Hepatocyte (in vitro differentiated cells): ENCODE results near the gene CIDEA. TPM values are rescaled to one million over a fixed set of nuclear protein-coding genes. Genes with fewer than 3 reads are reported as not detected.

Source experiments
- DNase-seq: peaks from one replicate; pipeline ENCODE4 v3.0.0-alpha.2; 2016; ENCODE audit warnings: low spot score
- H2AFZ ChIP-seq: fragments of 200-600 bp; sonication (generic); 2 replicates; pipeline ENCODE4 v1.6.0; 2016; ENCODE audit warnings: antibody characterized with exemption, mild to moderate bottlenecking
- H3K27ac ChIP-seq: fragments of 200-600 bp; sonication (generic); 2 replicates; pipeline ENCODE4 v1.5.1; 2016; ENCODE audit warnings: mild to moderate bottlenecking
- H3K27me3 ChIP-seq: fragments of 200-600 bp; sonication (generic); 2 replicates; pipeline ENCODE4 v1.6.1; 2016
- H3K36me3 ChIP-seq: fragments of 200-600 bp; sonication (generic); replicated peaks from 2 replicates; pipeline ENCODE4 v1.5.1; 2016; ENCODE audit warnings: low read depth; ENCODE audit not compliant: insufficient read depth
- H3K4me1 ChIP-seq: fragments of 200-600 bp; sonication (generic); 2 replicates; pipeline ENCODE4 v1.5.1; 2016; ENCODE audit warnings: mild to moderate bottlenecking, moderate library complexity; ENCODE audit not compliant: insufficient read depth
- H3K4me2 ChIP-seq: fragments of 200-600 bp; sonication (generic); 2 replicates; pipeline ENCODE4 v1.6.0; 2016
- H3K4me3 ChIP-seq: fragments of 200-600 bp; sonication (generic); 2 replicates; pipeline ENCODE4 v1.5.1; 2016; ENCODE audit warnings: mild to moderate bottlenecking
- H3K79me2 ChIP-seq: fragments of 200-600 bp; sonication (generic); 2 replicates; pipeline ENCODE4 v1.6.0; 2017; ENCODE audit warnings: mild to moderate bottlenecking
- H3K9me2 ChIP-seq: fragments of 200-600 bp; sonication (generic); replicated peaks from 2 replicates; pipeline ENCODE4 v1.6.0; 2017; ENCODE audit warnings: mild to moderate bottlenecking; ENCODE audit not compliant: insufficient read depth
- H3K9me3 ChIP-seq: fragments of 200-600 bp; sonication (generic); 2 replicates; pipeline ENCODE4 v1.5.1; 2016; ENCODE audit warnings: low read depth, mild to moderate bottlenecking
- H4K20me1 ChIP-seq: fragments of 200-600 bp; sonication (generic); 2 replicates; pipeline ENCODE4 v1.6.0; 2016; ENCODE audit warnings: mild to moderate bottlenecking; ENCODE audit not compliant: insufficient read depth, poor library complexity, severe bottlenecking
- CTCF ChIP-seq: fragments of 200-600 bp; sonication (generic); IDR thresholded peaks from 2 replicates; pipeline ENCODE4 v1.5.1; 2016; ENCODE audit warnings: antibody characterized with exemption, mild to moderate bottlenecking; ENCODE audit not compliant: poor library complexity
- EZH2 ChIP-seq: fragments of 200-600 bp; sonication (generic); IDR thresholded peaks from 2 replicates; pipeline ENCODE4 v1.6.1; 2016; ENCODE audit warnings: antibody characterized with exemption, mild to moderate bottlenecking, borderline replicate concordance
- EZH2phosphoT487 ChIP-seq: fragments of 200-600 bp; sonication (generic); IDR thresholded peaks from one replicate; pipeline ENCODE4 v1.6.1; 2018; ENCODE audit warnings: antibody characterized with exemption, mild to moderate bottlenecking, low read depth, moderate library complexity; ENCODE audit not compliant: unreplicated experiment, severe bottlenecking
- WGBS: methylation state at CpG from one replicate; pipeline ENCODE4 v1.1.6; 2016; ENCODE audit warnings: low lambda C conversion rate; ENCODE audit errors: missing lambda C conversion rate; 5-methylcytosine and 5-hydroxymethylcytosine counted together
- polyA plus RNA-seq: library from polyadenylated mRNA; unstranded; fragments of >200 nt; fragmentation: Nextera tagmentation; extraction: Ambion mirVana; gene quantifications from 2 replicates; pipeline ENCODE4 v1.2.1, GENCODE V29; 2016
- total RNA-seq: library from RNA; depleted of rRNA; stranded (reverse); fragments of >200 nt; gene quantifications from 2 replicates; pipeline ENCODE4 v1.2.3, GENCODE V29; 2014

The CIDEA gene
- total and polyA plus RNA-seq, 2 experiments from 2014 or later = not detected

- no peaks in the 10 kb centered on the region for H3K9me2 ChIP-seq
- no peaks in the 10 kb centered on the region for H3K36me3 ChIP-seq
- peaks cover 9% of the 10 kb centered on the region for H3K9me3 ChIP-seq
- H3K27ac ChIP-seq = no peak overlapping the region
- DNase-seq = no peak
- H3K79me2 ChIP-seq = peaks cover 9% of the 10 kb centered on the region
- H3K27me3 ChIP-seq = no peaks in the 10 kb centered on the region
- no peak overlapping the region for H2AFZ ChIP-seq
- WGBS = 76% methylated on average over 10 of the region's 10 CpGs
- no peaks in the 10 kb centered on the region for H3K4me1 ChIP-seq
- TF ChIP-seq EZH2phosphoT487 = no peak
- TF ChIP-seq EZH2 = no peak
- no peak for TF ChIP-seq CTCF
- no peak overlapping the region for H3K4me2 ChIP-seq
- no peaks in the 10 kb centered on the region for H4K20me1 ChIP-seq
- H3K4me3 ChIP-seq = no peak overlapping the region
Observed at GRCh38 chr18:12315490-12315889, 61.3 kb downstream of the CIDEA start.

- peak overlapping the region; percentile 23 for H3K27ac ChIP-seq
- H3K27me3 ChIP-seq = no peaks in the 10 kb centered on the region
- H3K4me3 ChIP-seq = no peak overlapping the region
- H3K36me3 ChIP-seq = no peaks in the 10 kb centered on the region
- peaks cover 4% of the 10 kb centered on the region for H3K79me2 ChIP-seq
- no peaks in the 10 kb centered on the region for H3K4me1 ChIP-seq
- no peak for DNase-seq
- TF ChIP-seq EZH2 (no peak), EZH2phosphoT487 (no peak), CTCF (no peak)
- H2AFZ ChIP-seq = no peak overlapping the region
- whole genome bisulfite sequencing = 84% methylated on average over 5 of the region's 5 CpGs
- H3K9me3 ChIP-seq = peaks cover 9% of the 10 kb centered on the region
- H3K4me2 ChIP-seq = no peak overlapping the region
- H3K9me2 ChIP-seq = no peaks in the 10 kb centered on the region
- no peaks in the 10 kb centered on the region for H4K20me1 ChIP-seq
Observed at GRCh38 chr18:12315911-12316310, 61.8 kb downstream of the CIDEA start.

GRCh38 chr18:12317664-12318333, 63.6 kb downstream of the CIDEA start:
- H3K27ac ChIP-seq = no peak overlapping the region
- H3K4me3 ChIP-seq = no peak overlapping the region
- no peaks in the 10 kb centered on the region for H3K36me3 ChIP-seq
- no peak overlapping the region for H2AFZ ChIP-seq
- no peaks in the 10 kb centered on the region for H4K20me1 ChIP-seq
- TF ChIP-seq CTCF (no peak), EZH2 (no peak), EZH2phosphoT487 (no peak)
- H3K79me2 ChIP-seq = no peaks in the 10 kb centered on the region
- H3K9me2 ChIP-seq = no peaks in the 10 kb centered on the region
- DNase-seq = no peak
- 89% methylated on average over 6 of the region's 6 CpGs for WGBS
- no peaks in the 10 kb centered on the region for H3K4me1 ChIP-seq
- H3K4me2 ChIP-seq = no peak overlapping the region
- H3K27me3 ChIP-seq = no peaks in the 10 kb centered on the region
- H3K9me3 ChIP-seq = no peaks in the 10 kb centered on the region

- 51% methylated on average over 5 of the region's 5 CpGs for WGBS
- Histone ChIP-seq H2AFZ (no peak overlapping the region), H3K9me2 (no peaks in the 10 kb centered on the region), H3K4me2 (no peak overlapping the region), H3K4me3 (no peak overlapping the region), H4K20me1 (no peaks in the 10 kb centered on the region), H3K79me2 (no peaks in the 10 kb centered on the region), H3K27ac (no peak overlapping the region), H3K27me3 (no peaks in the 10 kb centered on the region), H3K9me3 (no peaks in the 10 kb centered on the region), H3K4me1 (no peaks in the 10 kb centered on the region), H3K36me3 (no peaks in the 10 kb centered on the region)
- DNase-seq = no peak
- TF ChIP-seq CTCF (no peak), EZH2 (no peak), EZH2phosphoT487 (no peak)
Observed at GRCh38 chr18:12318334-12318697, 64.2 kb downstream of the CIDEA start.
